Breast epithelium (tissue), 3 donors: ENCODE measurements around the gene CRTAC1.

Source experiments
- POLR2A ChIP-seq: fragments of 450-650 bp; IDR thresholded peaks from one replicate; pipeline ENCODE4 v1.6.1; 2016; ENCODE audit warnings: antibody characterized with exemption, mild to moderate bottlenecking, moderate library complexity
- POLR2AphosphoS5 ChIP-seq, 3 donors: sonication (generic); formaldehyde crosslinking; IDR thresholded peaks; one replicate each; pipeline ENCODE4 v1.6.1; 2017; ENCODE audit warnings: antibody characterized with exemption in 3 of 3
- TF ChIP-seq, protein P1 (sequence below), 3 donors: fragments of 450-650 bp; IDR thresholded peaks; one replicate each; pipeline ENCODE4 v1.5.1; 2016 to 2017; ENCODE audit warnings: antibody characterized with exemption in 3 of 3, mild to moderate bottlenecking in 3 of 3, moderate library complexity in 3 of 3

DNA sequence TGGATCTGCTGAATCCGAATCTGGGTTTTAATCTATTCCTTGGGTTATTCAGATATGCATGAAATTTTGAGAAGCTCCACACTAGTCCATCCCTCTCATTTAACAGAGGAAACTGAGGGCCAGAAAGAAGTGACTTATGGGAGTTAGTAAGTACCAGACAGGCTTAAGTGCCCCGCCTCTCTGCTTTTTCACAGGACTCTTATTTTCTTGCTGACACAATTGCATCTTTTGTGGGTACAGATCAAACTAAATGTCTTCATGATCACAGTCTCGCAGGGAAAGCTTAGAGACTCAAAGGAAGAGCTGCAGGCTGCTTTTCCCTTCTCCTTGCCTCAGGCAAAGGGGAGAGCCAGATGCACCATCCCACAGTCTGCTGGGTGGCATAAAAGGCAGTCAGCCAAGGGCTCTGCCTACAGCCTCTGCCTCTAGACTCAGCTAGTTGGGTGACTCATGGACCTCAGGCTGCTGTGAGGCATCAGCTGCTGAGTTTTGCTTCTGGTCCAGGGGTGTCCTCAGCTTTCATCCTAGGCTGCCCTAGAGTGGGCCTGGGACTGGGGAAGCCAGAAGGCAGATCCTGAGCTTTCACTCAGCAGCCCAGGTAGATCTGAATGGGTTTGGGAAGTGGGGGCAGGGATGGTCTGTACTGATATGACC lies 169.2 kb downstream of the CRTAC1 start:
- TF ChIP-seq, protein P1, sequence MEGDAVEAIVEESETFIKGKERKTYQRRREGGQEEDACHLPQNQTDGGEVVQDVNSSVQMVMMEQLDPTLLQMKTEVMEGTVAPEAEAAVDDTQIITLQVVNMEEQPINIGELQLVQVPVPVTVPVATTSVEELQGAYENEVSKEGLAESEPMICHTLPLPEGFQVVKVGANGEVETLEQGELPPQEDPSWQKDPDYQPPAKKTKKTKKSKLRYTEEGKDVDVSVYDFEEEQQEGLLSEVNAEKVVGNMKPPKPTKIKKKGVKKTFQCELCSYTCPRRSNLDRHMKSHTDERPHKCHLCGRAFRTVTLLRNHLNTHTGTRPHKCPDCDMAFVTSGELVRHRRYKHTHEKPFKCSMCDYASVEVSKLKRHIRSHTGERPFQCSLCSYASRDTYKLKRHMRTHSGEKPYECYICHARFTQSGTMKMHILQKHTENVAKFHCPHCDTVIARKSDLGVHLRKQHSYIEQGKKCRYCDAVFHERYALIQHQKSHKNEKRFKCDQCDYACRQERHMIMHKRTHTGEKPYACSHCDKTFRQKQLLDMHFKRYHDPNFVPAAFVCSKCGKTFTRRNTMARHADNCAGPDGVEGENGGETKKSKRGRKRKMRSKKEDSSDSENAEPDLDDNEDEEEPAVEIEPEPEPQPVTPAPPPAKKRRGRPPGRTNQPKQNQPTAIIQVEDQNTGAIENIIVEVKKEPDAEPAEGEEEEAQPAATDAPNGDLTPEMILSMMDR (IDR thresholded peaks at IDR 0.05): no peak
- TF ChIP-seq POLR2A (no peak), POLR2AphosphoS5 (IDR thresholded peaks at IDR 0.05) (no peak)
